GM12874 (cell line): ENCODE results near the gene TWIST2.

Source experiments
- TF ChIP-seq, protein P1 (sequence below): IDR thresholded peaks from 2 replicates; pipeline ENCODE4 v1.5.1; 2011; ENCODE audit warnings: low read depth, mild to moderate bottlenecking, control low read depth, low read length, moderate library complexity; ENCODE audit not compliant: insufficient read depth

TWIST2 gene

DNA sequence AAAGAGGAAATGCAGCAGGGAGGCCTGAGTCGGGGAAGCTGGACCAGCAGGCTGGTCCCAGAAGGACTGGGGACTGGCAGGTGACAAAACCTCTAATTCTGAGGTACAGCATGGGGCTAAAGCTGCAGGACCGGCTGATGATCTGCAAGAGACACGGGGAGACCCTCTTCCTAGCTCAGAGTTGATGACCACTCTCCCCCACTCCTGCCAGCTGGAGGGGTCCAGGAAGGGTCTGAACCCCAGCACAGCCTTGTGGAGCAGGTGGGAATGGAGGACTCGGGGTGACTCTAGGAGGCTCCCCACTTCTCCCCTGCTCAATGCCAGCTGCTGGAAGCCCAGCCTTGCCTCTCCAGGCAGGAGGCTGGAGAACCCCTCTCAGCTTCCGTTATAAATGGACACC is 67.7 kb downstream of the TWIST2 start:
- TF ChIP-seq, protein P1, sequence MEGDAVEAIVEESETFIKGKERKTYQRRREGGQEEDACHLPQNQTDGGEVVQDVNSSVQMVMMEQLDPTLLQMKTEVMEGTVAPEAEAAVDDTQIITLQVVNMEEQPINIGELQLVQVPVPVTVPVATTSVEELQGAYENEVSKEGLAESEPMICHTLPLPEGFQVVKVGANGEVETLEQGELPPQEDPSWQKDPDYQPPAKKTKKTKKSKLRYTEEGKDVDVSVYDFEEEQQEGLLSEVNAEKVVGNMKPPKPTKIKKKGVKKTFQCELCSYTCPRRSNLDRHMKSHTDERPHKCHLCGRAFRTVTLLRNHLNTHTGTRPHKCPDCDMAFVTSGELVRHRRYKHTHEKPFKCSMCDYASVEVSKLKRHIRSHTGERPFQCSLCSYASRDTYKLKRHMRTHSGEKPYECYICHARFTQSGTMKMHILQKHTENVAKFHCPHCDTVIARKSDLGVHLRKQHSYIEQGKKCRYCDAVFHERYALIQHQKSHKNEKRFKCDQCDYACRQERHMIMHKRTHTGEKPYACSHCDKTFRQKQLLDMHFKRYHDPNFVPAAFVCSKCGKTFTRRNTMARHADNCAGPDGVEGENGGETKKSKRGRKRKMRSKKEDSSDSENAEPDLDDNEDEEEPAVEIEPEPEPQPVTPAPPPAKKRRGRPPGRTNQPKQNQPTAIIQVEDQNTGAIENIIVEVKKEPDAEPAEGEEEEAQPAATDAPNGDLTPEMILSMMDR = no peak

DNA sequence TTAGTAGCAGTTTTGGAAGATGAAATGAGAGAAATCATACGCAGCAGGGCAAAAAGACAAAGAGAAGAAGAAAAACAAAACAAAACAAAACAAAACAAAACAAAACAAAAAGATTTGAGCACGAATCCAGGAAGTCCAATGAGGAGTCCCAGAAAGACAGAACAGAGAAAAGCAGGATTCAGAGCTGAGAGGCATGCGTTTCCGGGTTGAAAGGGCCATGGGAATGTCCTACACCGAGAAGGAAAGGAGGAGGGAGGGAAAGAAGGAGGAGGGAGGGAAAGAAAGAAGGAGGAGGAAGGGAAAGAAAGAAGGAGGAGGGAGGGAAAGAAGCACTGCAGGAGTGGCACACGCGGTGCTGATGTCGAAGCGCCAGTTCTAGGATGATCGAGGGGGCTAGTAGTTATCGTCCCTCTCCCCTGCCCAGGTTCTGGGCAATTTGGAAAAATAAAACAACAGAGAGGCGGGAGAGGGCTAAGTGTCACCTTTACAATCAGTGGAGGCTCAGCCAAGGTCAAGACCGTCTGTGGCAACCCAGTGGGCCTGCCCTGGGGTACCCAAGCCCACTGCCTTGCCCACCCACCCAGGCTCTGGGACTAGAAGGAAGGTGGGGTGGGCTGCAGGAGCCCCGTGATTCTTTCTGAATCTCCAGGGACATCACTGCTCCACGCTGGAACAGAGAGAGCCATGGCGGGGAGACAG is 68.4 kb downstream of the TWIST2 start:
- TF ChIP-seq, protein P1 = no peak

DNA sequence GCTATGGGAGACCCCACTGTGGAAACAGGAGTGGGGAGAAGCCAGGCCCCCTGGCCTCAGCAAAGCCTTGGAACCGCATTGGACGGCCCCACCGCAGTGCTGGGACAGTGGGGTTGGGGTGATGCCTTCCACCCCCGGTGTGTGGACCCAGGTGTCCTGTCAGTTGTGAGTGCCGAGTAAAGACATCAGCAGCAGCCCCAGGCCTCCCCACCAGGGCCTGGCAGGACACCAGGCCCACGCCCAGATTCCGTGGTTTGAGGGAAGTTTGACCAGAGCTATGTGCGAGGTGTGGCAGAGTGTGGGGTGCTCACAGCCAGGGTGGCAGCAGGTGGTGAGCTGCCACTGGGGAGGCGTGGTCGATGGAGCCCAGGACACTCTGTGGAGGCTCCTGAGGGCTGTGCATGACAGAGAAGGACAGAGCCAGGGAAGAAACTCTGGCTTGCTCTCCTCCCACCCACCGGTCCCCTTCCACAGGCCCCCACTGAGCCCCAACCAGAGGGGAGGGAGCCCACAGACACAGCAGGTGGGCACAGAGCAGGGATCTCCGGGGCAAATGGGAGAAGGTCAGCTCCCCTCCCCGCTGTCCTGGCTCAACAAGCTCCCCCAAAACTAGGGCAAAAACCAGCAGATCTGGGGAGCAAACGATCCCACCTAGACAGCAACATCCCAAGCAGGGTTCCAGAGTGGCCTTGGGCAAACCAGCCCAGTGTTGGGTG is 69.1 kb downstream of the TWIST2 start:
- TF ChIP-seq, protein P1 = no peak

DNA sequence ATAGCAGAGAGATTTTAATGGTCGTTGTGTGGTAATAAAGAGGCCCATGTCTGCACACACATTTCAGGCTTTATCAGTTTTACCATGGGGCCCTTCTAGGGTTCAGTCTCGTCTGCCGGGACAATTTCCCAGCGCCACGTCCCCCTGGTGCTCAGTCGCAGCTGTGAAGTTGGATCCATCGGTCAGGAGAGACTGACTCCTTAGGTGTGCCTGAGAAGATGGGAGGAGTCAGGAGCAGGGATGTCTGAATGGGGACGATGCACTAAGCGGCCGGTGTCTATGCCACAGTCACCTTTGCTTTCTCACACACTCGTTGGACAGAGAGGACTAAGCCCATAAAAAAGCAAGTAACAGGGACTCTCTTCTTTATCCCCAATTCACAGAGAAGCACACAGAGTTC is 71.4 kb downstream of the TWIST2 start:
- TF ChIP-seq, protein P1 = no peak

DNA sequence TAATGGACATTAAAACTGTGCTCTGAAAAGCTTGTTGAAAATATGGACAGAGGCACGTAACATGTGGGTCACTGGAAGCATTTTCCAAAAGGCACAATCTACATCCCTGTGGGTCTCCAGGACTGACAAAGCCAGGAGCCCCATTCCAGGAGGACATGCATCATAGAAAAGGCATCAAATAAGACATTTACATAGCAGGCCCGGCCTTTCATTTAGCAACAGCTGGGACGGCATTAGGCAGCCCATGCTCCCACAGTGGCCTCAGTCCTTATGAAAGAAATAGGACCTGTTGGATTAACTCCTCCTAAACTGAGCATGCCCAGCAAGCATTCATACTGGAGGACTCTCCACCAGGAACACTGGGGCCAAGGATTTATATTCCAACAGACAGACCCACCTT is 72.2 kb downstream of the TWIST2 start:
- TF ChIP-seq, protein P1 = no peak

DNA sequence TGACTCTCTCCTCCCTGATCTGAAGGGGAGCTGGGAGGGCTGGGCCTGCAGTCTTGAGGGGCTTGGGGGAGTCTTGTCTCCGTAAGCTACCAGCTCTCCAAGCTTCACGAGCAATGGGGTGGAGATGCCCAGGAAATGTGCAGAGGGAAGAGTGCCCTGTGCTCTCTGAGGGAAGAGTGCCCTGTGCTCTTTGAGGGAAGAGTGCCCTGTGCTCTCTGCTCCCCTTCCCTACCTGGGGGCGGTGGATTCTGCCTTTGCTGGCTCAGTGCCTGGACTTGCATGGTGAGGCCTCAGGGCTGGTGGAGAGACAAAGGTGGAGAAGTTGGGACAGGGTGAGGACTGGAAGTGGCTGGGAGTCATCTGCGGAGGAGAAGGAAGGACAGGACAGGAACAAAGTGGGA is 72.7 kb downstream of the TWIST2 start:
- TF ChIP-seq, protein P1 = no peak

DNA sequence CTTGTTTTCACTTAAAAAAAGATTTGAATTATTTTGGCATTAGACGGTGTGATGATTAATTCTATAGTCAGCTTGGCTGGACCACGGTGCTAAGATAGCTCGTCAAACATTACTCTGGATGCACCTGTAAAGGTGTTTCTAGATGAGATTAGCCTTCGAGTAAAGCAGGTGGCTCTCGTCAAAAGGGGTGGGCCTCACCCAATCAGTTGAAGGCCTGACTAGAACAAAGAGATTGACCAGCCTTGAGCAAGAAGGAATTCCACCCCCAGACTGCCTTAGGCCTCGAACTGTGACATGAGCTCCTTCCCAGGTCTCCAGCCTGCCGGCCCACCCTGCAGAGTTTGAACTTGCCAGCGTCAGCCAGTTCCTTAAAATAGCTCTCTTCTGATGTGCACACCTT is 73.4 kb downstream of the TWIST2 start:
- TF ChIP-seq, protein P1 = no peak
